GM06990 (cell line): ENCODE data around the gene ANK3.

Experiments
- DNase-seq: peaks from one replicate; pipeline ENCODE4 v3.0.0-alpha.2; 2011; ENCODE audit not compliant: insufficient read length; ENCODE audit errors: extremely low read depth
- H3K27me3 ChIP-seq: replicated peaks from 2 replicates; pipeline ENCODE4 v1.6.0; 2011; ENCODE audit warnings: low read length; ENCODE audit not compliant: control insufficient read depth, insufficient read depth
- H3K36me3 ChIP-seq: 2 replicates; pipeline ENCODE4 v1.5.1; 2011; ENCODE audit warnings: low read length; ENCODE audit not compliant: control insufficient read depth, insufficient read depth
- H3K4me3 ChIP-seq: replicated peaks from 2 replicates; pipeline ENCODE4 v1.5.1; 2011; ENCODE audit warnings: low read depth, mild to moderate bottlenecking, control low read depth, low read length
- TF ChIP-seq, protein P1 (sequence below): IDR thresholded peaks from 2 replicates; pipeline ENCODE4 v1.5.1; 2011; ENCODE audit warnings: low read length, control low read depth, mild to moderate bottlenecking, inconsistent platforms; ENCODE audit not compliant: insufficient read depth, poor library complexity, severe bottlenecking

Gene ANK3

GRCh38 chr10:59991117-59991516, 398.6 kb downstream of the ANK3 start:
- no peak overlapping the region for H3K4me3 ChIP-seq
- no peaks in the 10 kb centered on the region for H3K36me3 ChIP-seq
- TF ChIP-seq, protein P1, sequence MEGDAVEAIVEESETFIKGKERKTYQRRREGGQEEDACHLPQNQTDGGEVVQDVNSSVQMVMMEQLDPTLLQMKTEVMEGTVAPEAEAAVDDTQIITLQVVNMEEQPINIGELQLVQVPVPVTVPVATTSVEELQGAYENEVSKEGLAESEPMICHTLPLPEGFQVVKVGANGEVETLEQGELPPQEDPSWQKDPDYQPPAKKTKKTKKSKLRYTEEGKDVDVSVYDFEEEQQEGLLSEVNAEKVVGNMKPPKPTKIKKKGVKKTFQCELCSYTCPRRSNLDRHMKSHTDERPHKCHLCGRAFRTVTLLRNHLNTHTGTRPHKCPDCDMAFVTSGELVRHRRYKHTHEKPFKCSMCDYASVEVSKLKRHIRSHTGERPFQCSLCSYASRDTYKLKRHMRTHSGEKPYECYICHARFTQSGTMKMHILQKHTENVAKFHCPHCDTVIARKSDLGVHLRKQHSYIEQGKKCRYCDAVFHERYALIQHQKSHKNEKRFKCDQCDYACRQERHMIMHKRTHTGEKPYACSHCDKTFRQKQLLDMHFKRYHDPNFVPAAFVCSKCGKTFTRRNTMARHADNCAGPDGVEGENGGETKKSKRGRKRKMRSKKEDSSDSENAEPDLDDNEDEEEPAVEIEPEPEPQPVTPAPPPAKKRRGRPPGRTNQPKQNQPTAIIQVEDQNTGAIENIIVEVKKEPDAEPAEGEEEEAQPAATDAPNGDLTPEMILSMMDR = no peak
- DNase-seq = no peak
- no peaks in the 10 kb centered on the region; the same call in 1 of the 2 replicates for H3K27me3 ChIP-seq

- no peaks in the 10 kb centered on the region; the same call in 1 of the 2 replicates for H3K27me3 ChIP-seq
- TF ChIP-seq, protein P1 = no peak
- no peak for DNase-seq
- H3K36me3 ChIP-seq = no peaks in the 10 kb centered on the region
- H3K4me3 ChIP-seq = no peak overlapping the region
Measured at GRCh38 chr10:59985639-59986038, 404.0 kb downstream of the ANK3 start.

- H3K27me3 ChIP-seq = no peaks in the 10 kb centered on the region
- no peak for DNase-seq
- TF ChIP-seq, protein P1 = no peak
- no peak overlapping the region for H3K4me3 ChIP-seq
- H3K36me3 ChIP-seq = no peaks in the 10 kb centered on the region
Measured at GRCh38 chr10:59984415-59984814, 405.3 kb downstream of the ANK3 start.

DNA sequence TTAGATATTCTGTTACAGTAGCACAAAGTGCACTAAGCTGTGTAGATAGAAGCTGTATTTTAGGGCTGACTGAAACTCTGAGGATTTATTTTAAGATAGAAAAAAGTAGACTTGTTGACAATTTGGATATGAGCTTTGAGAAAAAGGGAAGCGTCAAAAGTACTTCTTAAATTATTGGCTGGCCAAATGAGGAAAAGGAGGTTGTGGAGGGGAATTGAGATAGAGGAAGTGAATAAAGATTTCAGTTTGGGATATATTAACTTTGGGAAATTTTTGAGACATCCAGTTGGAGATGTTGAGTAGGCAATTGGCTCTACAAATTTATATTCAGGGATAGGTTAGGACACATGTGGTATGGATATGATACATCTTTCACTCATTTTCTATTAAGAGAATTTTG, 409.3 kb downstream of the ANK3 start:
- TF ChIP-seq, protein P1 = no peak
- DNase-seq = no peak
- H3K27me3 ChIP-seq = no peaks in the 10 kb centered on the region

GRCh38 chr10:59977486-59977885, 412.2 kb downstream of the ANK3 start:
- DNase-seq = no peak
- Histone ChIP-seq H3K27me3 (no peaks in the 10 kb centered on the region), H3K4me3 (no peak overlapping the region), H3K36me3 (no peaks in the 10 kb centered on the region)
- TF ChIP-seq, protein P1 = no peak

More for the DNA sequence above, 409.3 kb downstream of the ANK3 start:
- Histone ChIP-seq H3K36me3 (no peaks in the 10 kb centered on the region), H3K4me3 (no peak overlapping the region)

- TF ChIP-seq, protein P1 = no peak
- DNase-seq = no peak
- Histone ChIP-seq H3K27me3 (no peaks in the 10 kb centered on the region), H3K4me3 (no peak overlapping the region), H3K36me3 (no peaks in the 10 kb centered on the region)
Measured at GRCh38 chr10:59976909-59977308, 412.8 kb downstream of the ANK3 start.
